ENCODE data around the gene MOB2. TPM values are rescaled to one million over a fixed set of nuclear protein-coding genes. Genes with fewer than 3 reads are reported as not detected.

MOB2 gene
- total RNA-seq, 1 donor from 2014 or later: 23.3 TPM

DNA sequence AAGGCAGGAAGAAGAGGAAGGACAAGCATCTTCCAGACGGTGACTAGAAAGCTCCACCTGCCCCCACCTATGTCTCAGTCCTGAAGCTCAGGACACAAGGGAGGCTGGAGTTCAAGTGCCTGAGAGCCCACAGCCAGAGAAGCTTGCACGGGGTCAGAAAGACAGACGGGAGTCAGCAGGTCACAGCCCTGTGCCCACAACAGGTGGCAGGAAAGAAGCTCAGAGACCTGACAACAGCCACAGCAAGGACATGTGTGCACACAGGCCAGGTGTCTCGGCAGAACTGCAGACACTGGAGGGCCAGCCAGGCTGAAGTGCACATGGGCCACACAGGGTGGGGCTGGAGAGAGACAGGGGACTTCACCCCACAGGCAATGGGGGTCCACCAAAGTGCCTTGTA lies 37.2 kb upstream of the MOB2 start:
- Mint-ChIP-seq H3K4me1 (ENCODE audit: low read depth) (no peaks in the 10 kb centered on the region), H3K36me3 (ENCODE audit: low read depth) (no peaks in the 10 kb centered on the region), H3K27me3 (ENCODE audit: low read depth) (no peaks in the 10 kb centered on the region), H3K9me3 (no peaks in the 10 kb centered on the region), H3K4me3 (ENCODE audit: low read depth) (no peak overlapping the region), H3K27ac (no peak overlapping the region)
- intact Hi-C loops (cut with micrococcal nuclease): no loop called here
- no peak for DNase-seq (ENCODE audit: low spot score)

DNA sequence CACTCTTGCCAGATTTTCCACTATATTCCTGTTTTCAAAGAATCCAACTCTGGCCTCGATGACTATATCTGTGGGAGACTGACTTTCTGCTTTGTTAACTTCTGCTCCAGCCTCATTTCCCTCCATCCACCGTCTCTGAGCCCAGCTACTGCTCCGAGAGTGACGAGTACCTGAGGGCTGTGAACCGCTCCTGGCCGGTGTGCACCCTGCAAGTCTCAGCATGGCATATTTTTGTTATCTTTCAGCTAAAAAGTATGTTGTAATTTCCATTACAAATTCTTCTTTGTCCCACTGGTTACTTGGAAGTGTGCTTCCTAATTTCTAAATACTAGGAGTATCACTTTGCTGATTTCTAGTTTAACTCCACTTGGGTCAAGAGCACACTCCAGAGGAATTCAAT lies 36.5 kb upstream of the MOB2 start:
- Mint-ChIP-seq H3K27ac (no peak overlapping the region), H3K4me1 (ENCODE audit: low read depth) (no peaks in the 10 kb centered on the region), H3K9me3 (no peaks in the 10 kb centered on the region), H3K36me3 (ENCODE audit: low read depth) (no peaks in the 10 kb centered on the region), H3K4me3 (ENCODE audit: low read depth) (no peak overlapping the region), H3K27me3 (ENCODE audit: low read depth) (no peaks in the 10 kb centered on the region)
- DNase-seq (ENCODE audit: low spot score): no peak
- intact Hi-C loops (cut with micrococcal nuclease): no loop called here

DNA sequence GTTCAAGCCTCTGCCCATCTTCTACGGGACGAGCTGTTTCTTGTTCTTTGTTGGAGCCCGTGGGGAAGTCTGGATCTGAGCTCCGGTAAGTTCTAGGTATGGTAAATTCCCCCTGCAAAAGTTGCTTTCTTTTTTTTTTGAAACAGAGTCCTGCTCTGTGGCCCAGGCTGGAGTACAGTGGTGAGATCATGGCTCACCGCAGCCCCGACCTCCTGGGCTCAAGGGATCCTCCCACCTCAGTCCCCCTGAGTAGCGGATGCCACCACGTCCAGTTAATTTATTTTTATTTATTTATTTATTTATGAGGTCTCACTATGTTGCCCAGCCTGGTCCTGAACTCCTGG lies 35.5 kb upstream of the MOB2 start:
- DNase-seq (ENCODE audit: low spot score): no peak
- Mint-ChIP-seq H3K9me3 (no peaks in the 10 kb centered on the region), H3K27ac (no peak overlapping the region), H3K36me3 (ENCODE audit: low read depth) (no peaks in the 10 kb centered on the region), H3K4me3 (ENCODE audit: low read depth) (no peak overlapping the region), H3K27me3 (ENCODE audit: low read depth) (no peaks in the 10 kb centered on the region), H3K4me1 (ENCODE audit: low read depth) (peaks cover 3% of the 10 kb centered on the region)
- intact Hi-C loops (cut with micrococcal nuclease): no loop called here

DNA sequence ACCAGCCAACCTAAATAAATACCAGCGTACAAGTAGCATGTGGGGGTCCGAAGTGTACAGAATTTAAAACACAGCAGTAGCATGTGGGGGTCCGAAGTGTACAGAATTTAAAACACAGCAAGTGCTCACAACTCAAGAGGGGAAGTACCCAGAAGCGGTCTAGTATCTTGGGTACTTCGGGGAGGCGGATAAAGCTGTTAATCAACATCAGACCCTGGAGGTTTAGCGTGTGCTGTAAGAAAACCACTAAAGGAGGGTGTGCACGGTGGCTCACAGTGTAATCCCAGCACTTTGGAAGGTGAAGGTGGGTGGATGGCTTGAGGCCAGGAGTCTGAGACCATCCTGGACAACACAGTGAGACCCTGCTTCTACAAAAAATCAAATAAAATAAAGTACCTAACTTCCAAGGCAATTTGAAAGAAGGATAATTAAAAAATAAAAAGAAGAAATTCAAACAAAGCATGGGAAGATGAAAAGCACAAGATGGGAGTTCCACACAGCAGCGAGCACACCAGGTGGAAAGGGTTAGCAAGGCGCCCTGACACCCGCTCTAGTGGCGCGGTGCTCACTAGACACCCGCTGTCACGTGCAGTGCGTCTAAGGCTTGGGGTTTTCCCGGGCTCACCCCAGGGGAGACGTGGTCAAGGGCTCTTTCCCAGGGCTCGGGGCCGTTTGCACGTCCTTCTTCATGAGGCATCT lies 35.0 kb upstream of the MOB2 start:
- H3K9me3 Mint-ChIP-seq: no peaks in the 10 kb centered on the region
- no peaks in the 10 kb centered on the region for H3K27me3 Mint-ChIP-seq (ENCODE audit: low read depth)
- peaks cover 3% of the 10 kb centered on the region for H3K4me1 Mint-ChIP-seq (ENCODE audit: low read depth)
- no peaks in the 10 kb centered on the region for H3K36me3 Mint-ChIP-seq (ENCODE audit: low read depth)
- H3K27ac Mint-ChIP-seq: no peak overlapping the region
- no peak overlapping the region for H3K4me3 Mint-ChIP-seq (ENCODE audit: low read depth)
- no peak for DNase-seq (ENCODE audit: low spot score)
- intact Hi-C loops (cut with micrococcal nuclease): no loop called here

DNA sequence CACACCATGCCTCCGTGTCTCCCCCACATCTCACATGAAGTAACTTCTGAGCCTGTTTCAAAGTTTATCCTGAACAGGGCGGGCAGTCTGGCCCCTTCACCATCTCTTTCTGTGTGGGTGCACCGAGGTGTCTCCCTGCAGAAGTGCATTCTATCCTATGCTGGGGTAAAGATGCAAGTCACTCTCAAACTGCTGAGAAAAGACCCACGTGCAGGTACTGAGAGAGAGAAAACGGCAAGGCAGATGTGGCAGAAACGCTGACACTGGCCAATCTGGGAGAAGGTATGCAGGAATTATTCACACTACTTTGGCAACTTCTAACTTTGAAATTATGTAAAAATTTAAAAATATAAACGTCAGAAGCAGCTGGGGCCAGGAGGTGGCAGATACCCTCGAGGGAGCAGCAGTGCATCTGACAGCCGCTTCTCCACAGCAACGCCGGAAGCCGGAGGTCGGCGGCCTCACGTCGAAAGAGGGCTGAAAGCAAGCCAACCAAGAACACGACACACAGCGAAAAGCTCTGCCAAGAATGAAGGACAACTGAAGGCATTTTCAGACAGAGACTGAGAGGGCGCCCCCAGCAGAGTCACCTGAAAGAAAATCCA lies 34.2 kb upstream of the MOB2 start:
- peaks cover 3% of the 10 kb centered on the region for H3K4me1 Mint-ChIP-seq (ENCODE audit: low read depth)
- H3K27ac Mint-ChIP-seq: no peak overlapping the region
- intact Hi-C loops (cut with micrococcal nuclease): no loop called here
- H3K27me3 Mint-ChIP-seq (ENCODE audit: low read depth): no peaks in the 10 kb centered on the region
- H3K36me3 Mint-ChIP-seq (ENCODE audit: low read depth): no peaks in the 10 kb centered on the region
- H3K9me3 Mint-ChIP-seq: no peaks in the 10 kb centered on the region
- no peak overlapping the region for H3K4me3 Mint-ChIP-seq (ENCODE audit: low read depth)
- DNase-seq (ENCODE audit: low spot score): no peak

DNA sequence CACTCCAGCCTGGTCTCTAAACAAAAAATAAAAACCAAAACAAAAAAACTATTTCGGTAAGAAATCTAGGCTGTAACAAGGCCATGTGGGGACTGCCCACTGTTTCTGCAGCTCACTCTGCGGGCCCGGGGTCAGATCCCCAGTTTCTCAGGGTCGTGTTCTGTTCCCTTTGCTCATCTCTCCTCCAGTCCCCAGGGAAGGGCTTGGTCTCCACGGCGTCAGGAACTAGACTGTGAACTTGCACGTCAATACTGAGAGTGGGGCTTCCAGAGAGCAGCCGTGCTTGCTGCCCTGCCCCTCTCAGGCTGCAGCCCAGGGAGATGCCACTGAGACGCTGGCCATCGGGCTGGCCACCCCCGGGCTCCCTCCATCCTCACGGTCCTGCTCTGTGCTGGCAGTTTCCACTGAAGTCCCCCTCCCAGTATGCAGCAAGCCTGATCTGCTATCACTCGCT lies 33.7 kb upstream of the MOB2 start:
- H3K4me1 Mint-ChIP-seq (ENCODE audit: low read depth): peaks cover 3% of the 10 kb centered on the region
- H3K4me3 Mint-ChIP-seq (ENCODE audit: low read depth): no peak overlapping the region
- H3K36me3 Mint-ChIP-seq (ENCODE audit: low read depth): no peaks in the 10 kb centered on the region
- DNase-seq (ENCODE audit: low spot score): no peak
- intact Hi-C loops (cut with micrococcal nuclease): no loop called here
- no peaks in the 10 kb centered on the region for H3K9me3 Mint-ChIP-seq
- no peak overlapping the region for H3K27ac Mint-ChIP-seq
- H3K27me3 Mint-ChIP-seq (ENCODE audit: low read depth): no peaks in the 10 kb centered on the region

DNA sequence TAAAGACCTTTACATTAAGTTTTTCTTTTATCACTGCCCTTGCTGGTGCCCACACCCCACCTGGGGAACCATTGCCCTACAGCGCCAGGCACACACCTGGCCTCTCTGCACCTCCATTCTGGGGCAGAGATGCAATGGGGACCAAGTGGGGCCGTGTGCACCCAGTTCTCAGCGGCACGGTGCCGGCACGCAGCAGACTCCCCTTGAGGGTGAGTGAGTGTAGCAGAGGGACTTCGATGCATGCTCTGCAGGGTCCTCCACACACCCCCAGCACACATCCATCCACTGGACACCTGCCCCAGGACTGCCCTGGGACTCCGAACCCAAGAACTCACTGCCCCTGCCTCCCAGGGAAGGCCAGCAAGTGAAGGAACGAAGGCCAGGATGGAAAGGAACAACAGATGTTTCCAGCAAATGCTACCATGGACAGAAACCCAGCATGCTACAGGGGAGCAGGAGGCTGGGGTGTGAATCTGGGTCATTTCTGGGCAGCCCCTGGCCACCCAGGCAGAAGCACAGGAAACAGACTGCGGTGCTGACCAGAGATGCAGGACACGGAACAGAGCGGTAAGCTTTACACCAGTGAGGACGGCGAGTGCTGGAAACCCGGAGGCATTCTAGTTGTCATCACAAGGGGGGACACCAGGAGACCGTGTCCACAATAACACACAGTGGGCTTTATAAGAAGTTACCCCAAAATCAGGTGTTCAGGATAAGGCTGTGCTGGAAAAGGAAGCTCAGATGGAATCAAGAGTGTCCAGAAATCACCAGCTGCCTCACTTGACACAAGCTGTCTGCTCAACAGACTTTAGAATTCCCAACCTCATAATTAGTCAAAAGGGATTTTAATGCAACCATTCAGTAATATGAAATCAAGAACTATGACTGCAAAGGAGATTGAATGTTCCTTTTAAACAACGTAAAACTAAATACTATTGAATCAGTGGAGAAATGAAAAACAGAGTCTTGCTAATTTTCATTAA lies 32.7 kb upstream of the MOB2 start:
- H3K27ac Mint-ChIP-seq: no peak overlapping the region
- H3K27me3 Mint-ChIP-seq (ENCODE audit: low read depth): no peaks in the 10 kb centered on the region
- intact Hi-C loops (cut with micrococcal nuclease): loop anchor here (5.0 to 10.0 kb wide), 4 partner anchors 185 to 405 kb away; no protein-coding TSS in a partner anchor
- no peak overlapping the region for H3K4me3 Mint-ChIP-seq (ENCODE audit: low read depth)
- no peak for DNase-seq (ENCODE audit: low spot score)
- no peaks in the 10 kb centered on the region for H3K9me3 Mint-ChIP-seq
- H3K36me3 Mint-ChIP-seq (ENCODE audit: low read depth): no peaks in the 10 kb centered on the region
- peaks cover 3% of the 10 kb centered on the region for H3K4me1 Mint-ChIP-seq (ENCODE audit: low read depth)

DNA sequence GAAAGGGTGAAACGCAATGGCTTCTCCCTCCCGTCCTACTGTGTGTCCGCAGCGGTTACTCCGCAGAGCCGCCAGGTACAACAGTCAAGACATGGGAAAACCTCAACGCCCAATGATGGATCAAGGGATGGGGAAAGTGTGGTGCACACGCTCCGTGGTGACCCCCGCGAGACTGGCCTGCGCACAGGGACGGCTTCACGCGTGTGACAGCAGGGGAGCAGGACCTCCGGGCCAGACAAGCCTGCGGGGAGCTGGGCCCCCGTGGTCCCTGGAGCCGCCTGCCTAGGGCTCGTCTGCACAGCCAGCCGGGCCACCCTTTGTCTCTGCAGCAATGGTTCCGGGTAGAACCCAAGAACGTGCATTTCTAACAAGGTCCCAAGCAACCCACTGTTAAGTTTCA lies 31.7 kb upstream of the MOB2 start:
- H3K27me3 Mint-ChIP-seq (ENCODE audit: low read depth): no peaks in the 10 kb centered on the region
- no peak for DNase-seq (ENCODE audit: low spot score)
- H3K4me1 Mint-ChIP-seq (ENCODE audit: low read depth): peaks cover 6% of the 10 kb centered on the region
- intact Hi-C loops (cut with micrococcal nuclease): loop anchor here (5.0 to 10.0 kb wide), 4 partner anchors 184 to 404 kb away; no protein-coding TSS in a partner anchor
- H3K4me3 Mint-ChIP-seq (ENCODE audit: low read depth): no peak overlapping the region
- H3K36me3 Mint-ChIP-seq (ENCODE audit: low read depth): no peaks in the 10 kb centered on the region
- H3K9me3 Mint-ChIP-seq: no peaks in the 10 kb centered on the region
- H3K27ac Mint-ChIP-seq: no peak overlapping the region

DNA sequence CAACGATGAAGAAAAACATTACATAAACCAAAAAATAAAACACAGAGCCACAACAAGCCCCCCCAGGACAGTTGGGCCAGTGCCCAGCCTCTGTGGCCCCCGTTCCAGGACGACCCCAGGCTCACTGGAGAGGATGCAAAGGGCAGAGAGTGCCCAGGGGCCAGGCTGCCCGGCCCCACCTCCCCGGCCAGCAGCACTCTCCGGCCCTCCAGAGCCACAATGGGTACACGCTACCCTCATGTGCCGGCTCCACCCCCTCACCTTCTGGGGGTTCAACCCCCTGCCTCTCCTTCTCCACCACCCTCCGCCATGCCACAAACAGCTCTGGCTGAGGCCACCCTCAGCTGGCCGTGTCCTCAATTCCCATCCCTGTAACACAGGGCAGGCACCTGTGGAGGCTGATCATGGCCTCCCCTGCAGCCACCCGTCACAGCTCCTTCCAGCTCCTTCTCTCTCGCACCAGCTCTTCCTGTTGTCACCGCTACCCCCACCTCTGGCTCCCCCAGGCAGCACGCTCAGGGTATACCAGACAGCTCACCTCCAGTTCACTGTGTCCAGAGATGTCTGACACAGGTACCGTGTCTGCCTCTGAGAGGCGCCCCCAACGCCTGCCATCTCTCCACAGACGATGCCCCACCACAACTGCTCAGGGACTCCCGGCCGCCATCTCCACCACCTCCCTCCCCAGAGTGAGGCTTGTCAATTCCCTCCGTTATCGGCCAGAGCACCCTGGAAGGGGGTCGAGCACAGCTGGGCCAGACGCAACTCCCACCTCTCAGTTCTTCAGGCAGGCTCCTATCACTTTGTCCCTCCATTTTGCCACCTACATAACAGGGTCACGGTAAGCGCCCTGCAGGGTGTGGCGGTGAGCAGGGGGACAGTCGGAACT lies 30.8 kb upstream of the MOB2 start:
- Mint-ChIP-seq H3K4me1 (ENCODE audit: low read depth) (peaks cover 8% of the 10 kb centered on the region), H3K36me3 (ENCODE audit: low read depth) (no peaks in the 10 kb centered on the region), H3K27me3 (ENCODE audit: low read depth) (no peaks in the 10 kb centered on the region), H3K27ac (no peak overlapping the region), H3K4me3 (ENCODE audit: low read depth) (no peak overlapping the region), H3K9me3 (no peaks in the 10 kb centered on the region)
- DNase-seq (ENCODE audit: low spot score): no peak
- intact Hi-C loops (cut with micrococcal nuclease): loop anchor here (5.0 to 10.0 kb wide), 4 partner anchors 183 to 403 kb away; no protein-coding TSS in a partner anchor

DNA sequence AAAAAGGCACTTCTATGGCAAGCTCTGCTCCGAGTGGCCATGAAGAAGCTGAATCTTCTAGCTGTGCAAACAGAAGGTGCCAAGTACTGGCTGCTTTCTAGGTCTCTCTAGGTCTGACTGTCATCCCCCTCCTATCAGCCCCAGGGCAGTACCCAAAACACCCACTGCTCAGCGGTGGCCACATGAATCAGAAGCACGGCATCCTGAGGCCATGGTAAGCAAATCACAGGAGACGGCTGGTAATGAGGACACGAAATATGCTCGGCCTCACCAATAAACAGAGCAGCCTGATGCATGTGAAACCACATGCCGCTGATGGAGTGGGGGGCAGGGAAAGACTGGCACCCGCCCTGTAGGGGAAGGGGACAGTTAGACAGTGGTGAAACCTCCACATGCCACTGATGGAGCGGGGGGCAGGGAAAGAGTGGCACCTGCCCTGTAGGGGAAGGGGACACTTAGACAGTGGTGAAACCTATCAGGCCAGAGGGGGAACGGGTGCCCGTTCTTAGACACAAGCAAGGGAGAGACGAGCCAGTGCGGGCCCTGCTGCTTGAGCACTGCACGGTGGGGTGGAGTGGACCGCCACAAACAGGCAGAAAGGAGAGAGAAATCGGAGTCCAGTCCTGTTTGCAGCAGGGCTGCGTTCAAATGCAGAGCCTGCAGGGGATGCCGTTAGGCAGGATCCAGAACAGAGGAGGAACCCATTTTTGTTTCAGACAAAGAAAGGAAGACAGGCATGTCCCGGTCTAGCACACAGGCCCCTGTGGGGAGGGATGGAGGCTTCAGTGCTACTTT lies 29.9 kb upstream of the MOB2 start:
- Mint-ChIP-seq H3K27ac (no peak overlapping the region), H3K4me1 (ENCODE audit: low read depth) (peaks cover 8% of the 10 kb centered on the region), H3K27me3 (ENCODE audit: low read depth) (no peaks in the 10 kb centered on the region), H3K4me3 (ENCODE audit: low read depth) (no peak overlapping the region), H3K36me3 (ENCODE audit: low read depth) (no peaks in the 10 kb centered on the region), H3K9me3 (no peaks in the 10 kb centered on the region)
- intact Hi-C loops (cut with micrococcal nuclease): loop anchor here (5.0 to 10.0 kb wide), 4 partner anchors 182 to 402 kb away; no protein-coding TSS in a partner anchor
- DNase-seq (ENCODE audit: low spot score): no peak

DNA sequence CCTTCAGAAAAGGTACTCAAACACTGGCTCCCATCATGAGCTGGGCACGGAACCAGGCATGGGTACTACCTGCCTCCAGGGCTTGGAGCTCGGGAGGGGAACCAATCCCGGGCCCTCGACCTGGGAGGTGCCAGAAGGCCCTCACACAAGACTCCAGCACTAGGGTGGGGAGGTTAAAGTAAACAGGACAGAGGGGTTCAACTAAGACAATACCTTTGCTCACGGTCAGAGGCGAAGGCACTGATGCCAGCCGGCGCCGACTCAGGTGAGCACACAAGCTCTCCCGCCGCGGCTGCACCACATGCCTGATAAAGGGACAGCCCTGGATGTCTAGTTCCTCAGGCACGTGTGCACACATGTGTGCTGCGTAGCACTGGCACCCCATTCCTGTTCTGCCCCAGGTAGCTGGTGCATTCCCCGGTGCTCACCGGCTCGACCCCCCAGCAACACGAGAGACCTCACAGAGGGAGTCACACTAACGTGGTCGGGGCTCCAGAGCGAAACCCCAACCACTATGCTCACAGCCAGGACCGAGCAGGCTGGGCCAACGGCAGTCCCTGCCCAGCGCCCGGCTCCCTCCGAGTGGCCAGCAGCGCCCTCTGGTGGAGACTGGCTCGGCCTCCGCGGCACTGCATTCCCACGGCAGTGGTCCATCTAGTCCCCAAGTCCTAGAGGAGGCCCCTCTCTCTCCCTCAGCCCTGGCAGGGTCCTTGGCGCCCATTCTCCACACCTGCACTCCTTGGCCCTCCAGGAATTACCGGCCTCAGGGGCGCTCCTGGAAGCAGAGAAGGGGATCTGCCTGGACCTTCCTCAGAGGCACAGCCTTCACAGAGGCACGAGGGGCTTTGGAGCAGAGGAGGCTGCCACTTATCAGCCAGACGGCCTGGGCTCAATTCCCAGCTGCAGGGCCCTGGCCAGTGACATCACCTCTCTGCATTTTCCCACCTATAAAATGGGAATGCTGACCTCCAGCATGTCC lies 28.8 kb upstream of the MOB2 start:
- intact Hi-C loops (cut with micrococcal nuclease): loop anchor here (5.0 to 10.0 kb wide), 4 partner anchors 181 to 401 kb away; no protein-coding TSS in a partner anchor
- Mint-ChIP-seq H3K4me1 (ENCODE audit: low read depth) (peaks cover 8% of the 10 kb centered on the region), H3K4me3 (ENCODE audit: low read depth) (no peak overlapping the region)

More for the DNA sequence above, 28.8 kb upstream of the MOB2 start:
- H3K9me3 Mint-ChIP-seq: no peaks in the 10 kb centered on the region
- no peaks in the 10 kb centered on the region for H3K36me3 Mint-ChIP-seq (ENCODE audit: low read depth)
- peak; percentile 53 for DNase-seq (ENCODE audit: low spot score)
- no peaks in the 10 kb centered on the region for H3K27me3 Mint-ChIP-seq (ENCODE audit: low read depth)
- no peak overlapping the region for H3K27ac Mint-ChIP-seq

Data from activated T-helper 2 cell treated with anti-CD3 and anti-CD28 coated beads, Interferon-gamma antibody, Interleukin-2, Interleukin-4, amounts not matched to agents 10 μg/mL and 5 μg/mL and 100 μg/mL, durations not matched to agents 14 hours and 24 hours and 36 hours (primary cell).